GM23248 (cell line): Measurements from ENCODE around the gene RFWD3. TPM values are rescaled to one million over a fixed set of nuclear protein-coding genes. Genes with fewer than 3 reads are reported as not detected.

ENCODE experiments used
- DNase-seq: peaks from one replicate; pipeline ENCODE4 v3.0.0-alpha.2; 2015
- H2AFZ ChIP-seq: fragments of 200-600 bp; sonication (generic); 2 replicates; pipeline ENCODE4 v1.6.1; 2016; ENCODE audit warnings: antibody characterized with exemption
- H3F3A ChIP-seq: fragments of 200-600 bp; sonication (generic); 2 replicates; pipeline ENCODE4 v1.6.1; 2016; ENCODE audit warnings: mild to moderate bottlenecking, antibody characterized with exemption, mixed run types; ENCODE audit not compliant: insufficient read depth
- H3K27ac ChIP-seq: fragments of 200-600 bp; sonication (generic); 2 replicates; pipeline ENCODE4 v1.5.1; 2016; ENCODE audit warnings: mild to moderate bottlenecking
- H3K27me3 ChIP-seq: fragments of 200-600 bp; sonication (generic); replicated peaks from 2 replicates; pipeline ENCODE4 v1.6.1; 2016; ENCODE audit warnings: mild to moderate bottlenecking; ENCODE audit not compliant: insufficient read depth
- H3K36me3 ChIP-seq: fragments of 200-600 bp; sonication (generic); 2 replicates; pipeline ENCODE4 v1.6.1; 2016; ENCODE audit warnings: low read depth, mild to moderate bottlenecking
- H3K4me1 ChIP-seq: fragments of 200-600 bp; sonication (generic); 2 replicates; pipeline ENCODE4 v1.6.1; 2016; ENCODE audit warnings: mild to moderate bottlenecking; ENCODE audit not compliant: insufficient read depth
- H3K4me2 ChIP-seq: fragments of 200-600 bp; sonication (generic); one replicate; pipeline ENCODE4 v1.6.1; 2016; ENCODE audit warnings: mild to moderate bottlenecking; ENCODE audit not compliant: unreplicated experiment
- H3K4me3 ChIP-seq: fragments of 200-600 bp; sonication (generic); 2 replicates; pipeline ENCODE4 v1.5.1; 2016; ENCODE audit warnings: mild to moderate bottlenecking
- H3K79me2 ChIP-seq: fragments of 200-600 bp; sonication (generic); 2 replicates; pipeline ENCODE4 v1.6.1; 2016; ENCODE audit warnings: mild to moderate bottlenecking; ENCODE audit not compliant: insufficient read depth
- H3K9ac ChIP-seq: fragments of 200-600 bp; sonication (generic); 2 replicates; pipeline ENCODE4 v1.6.1; 2016; ENCODE audit warnings: mild to moderate bottlenecking
- H3K9me2 ChIP-seq: fragments of 200-600 bp; sonication (generic); 2 replicates; pipeline ENCODE4 v1.6.1; 2016; ENCODE audit warnings: mixed run types, mild to moderate bottlenecking, moderate library complexity; ENCODE audit not compliant: insufficient read depth
- H3K9me3 ChIP-seq: fragments of 200-600 bp; sonication (generic); one replicate; pipeline ENCODE4 v1.6.1; 2017; ENCODE audit warnings: low read depth
- H4K20me1 ChIP-seq: fragments of 200-600 bp; sonication (generic); 2 replicates; pipeline ENCODE4 v1.6.0; 2016; ENCODE audit not compliant: insufficient read depth
- EZH2 ChIP-seq: fragments of 200-600 bp; sonication (generic); IDR thresholded peaks from 2 replicates; pipeline ENCODE4 v1.6.1; 2018; ENCODE audit warnings: antibody characterized with exemption, mild to moderate bottlenecking; ENCODE audit not compliant: insufficient read depth, poor library complexity, severe bottlenecking
- EZH2phosphoT487 ChIP-seq: fragments of 200-600 bp; sonication (generic); IDR thresholded peaks from 2 replicates; pipeline ENCODE4 v1.6.1; 2018; ENCODE audit warnings: antibody characterized with exemption, moderate library complexity, mild to moderate bottlenecking, low read depth; ENCODE audit not compliant: insufficient read depth
- WGBS, 2 experiments: methylation state at CpG; one replicate each; pipeline ENCODE4 v1.1.6; 2015 to 2017; ENCODE audit warnings: low lambda C conversion rate in 2 of 2, low coverage in 1 of 2; ENCODE audit errors: missing lambda C conversion rate in 2 of 2; 5-methylcytosine and 5-hydroxymethylcytosine counted together
- in situ Hi-C: fragments of 300-500 bp; cut with MboI; formaldehyde crosslinking; loops from 2 replicates; pipeline ENCODE4 v1.15.0; 2020
- polyA plus RNA-seq: library from polyadenylated mRNA; unstranded; fragments of >200 nt; fragmentation: Nextera tagmentation; extraction: Ambion mirVana; gene quantifications from 2 replicates; pipeline ENCODE4 v1.2.1, GENCODE V29; 2016
- total RNA-seq: library from RNA; depleted of rRNA; stranded (reverse); fragments of >200 nt; shearing (Covaris generic); gene quantifications from 2 replicates; pipeline ENCODE4 v1.2.3, GENCODE V29; 2014

Gene RFWD3
- total and polyA plus RNA-seq, 2 experiments from 2014 or later: 8.8 to 18.5 TPM

DNA sequence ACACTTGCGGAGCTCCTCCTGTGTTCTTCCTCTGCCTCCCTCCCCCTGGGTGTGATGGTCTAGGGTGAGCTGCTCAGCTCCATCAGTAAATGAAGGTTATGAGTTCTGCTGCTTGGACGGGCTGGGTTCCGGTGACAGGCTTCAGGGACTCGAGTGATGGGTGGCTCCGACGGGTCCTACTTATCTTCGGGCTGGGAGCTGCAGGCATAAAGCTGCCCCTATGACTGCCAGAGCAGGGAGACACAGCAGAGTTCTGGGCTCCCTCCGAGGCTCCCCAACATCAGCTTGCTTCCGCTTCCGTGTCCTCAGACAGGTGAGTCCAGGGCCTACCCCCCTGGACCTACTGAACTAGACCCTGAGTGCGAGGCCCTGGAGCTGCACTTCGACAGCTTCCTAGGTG, 45.3 kb upstream of the RFWD3 start:
- H3K9ac ChIP-seq: no peak overlapping the region
- no peaks in the 10 kb centered on the region for H3K4me1 ChIP-seq
- no peaks in the 10 kb centered on the region for H3K79me2 ChIP-seq
- H4K20me1 ChIP-seq: no peaks in the 10 kb centered on the region
- in situ Hi-C loops: no loop called here
- no peaks in the 10 kb centered on the region for H3K9me3 ChIP-seq
- no peaks in the 10 kb centered on the region for H3K9me2 ChIP-seq
- H3K4me3 ChIP-seq: no peak overlapping the region
- H3K4me2 ChIP-seq: no peak overlapping the region
- no peaks in the 10 kb centered on the region for H3F3A ChIP-seq
- H3K36me3 ChIP-seq: no peaks in the 10 kb centered on the region
- no peak overlapping the region for H2AFZ ChIP-seq
- no peak for DNase-seq
- no peak overlapping the region for H3K27ac ChIP-seq
- 72 to 76% methylated on average over 11 to 12 of the region's 12 CpGs for WGBS, 2 experiments
- H3K27me3 ChIP-seq: peaks cover 6% of the 10 kb centered on the region
- TF ChIP-seq EZH2phosphoT487 (no peak), EZH2 (no peak)

DNA sequence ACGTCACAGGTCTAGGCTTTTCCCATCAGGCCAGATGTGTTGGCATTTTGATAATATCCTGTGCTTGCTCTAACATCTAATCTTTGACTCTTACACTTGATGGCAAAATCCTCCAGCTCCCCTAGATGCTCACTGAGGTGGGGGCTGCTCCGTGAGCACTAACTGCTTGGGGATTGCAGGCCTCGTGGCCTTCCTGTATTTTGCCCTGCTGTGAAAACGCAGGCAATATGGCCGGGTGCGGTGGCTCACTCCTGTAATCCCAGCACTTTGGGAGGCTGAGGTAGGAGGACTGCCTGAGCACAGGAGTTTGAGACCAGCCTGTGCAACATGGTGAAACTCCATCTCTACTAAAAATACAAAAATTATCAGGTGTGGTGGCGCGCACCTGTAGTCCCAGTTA, 43.7 kb upstream of the RFWD3 start:
- DNase-seq: no peak
- H3K79me2 ChIP-seq: no peaks in the 10 kb centered on the region
- H3K27ac ChIP-seq: no peak overlapping the region
- TF ChIP-seq EZH2: no peak
- TF ChIP-seq EZH2phosphoT487: no peak
- peaks cover 6% of the 10 kb centered on the region for H3K27me3 ChIP-seq
- H3K4me3 ChIP-seq: no peak overlapping the region
- H3K4me1 ChIP-seq: no peaks in the 10 kb centered on the region
- no peak overlapping the region for H3K4me2 ChIP-seq
- H3F3A ChIP-seq: no peaks in the 10 kb centered on the region
- no peaks in the 10 kb centered on the region for H3K9me2 ChIP-seq
- H2AFZ ChIP-seq: no peak overlapping the region
- in situ Hi-C loops: no loop called here
- H3K9ac ChIP-seq: no peak overlapping the region
- H4K20me1 ChIP-seq: no peaks in the 10 kb centered on the region
- 83 to 85% methylated on average over 6 to 8 of the region's 8 CpGs for WGBS, 2 experiments
- no peaks in the 10 kb centered on the region for H3K9me3 ChIP-seq
- H3K36me3 ChIP-seq: no peaks in the 10 kb centered on the region

DNA sequence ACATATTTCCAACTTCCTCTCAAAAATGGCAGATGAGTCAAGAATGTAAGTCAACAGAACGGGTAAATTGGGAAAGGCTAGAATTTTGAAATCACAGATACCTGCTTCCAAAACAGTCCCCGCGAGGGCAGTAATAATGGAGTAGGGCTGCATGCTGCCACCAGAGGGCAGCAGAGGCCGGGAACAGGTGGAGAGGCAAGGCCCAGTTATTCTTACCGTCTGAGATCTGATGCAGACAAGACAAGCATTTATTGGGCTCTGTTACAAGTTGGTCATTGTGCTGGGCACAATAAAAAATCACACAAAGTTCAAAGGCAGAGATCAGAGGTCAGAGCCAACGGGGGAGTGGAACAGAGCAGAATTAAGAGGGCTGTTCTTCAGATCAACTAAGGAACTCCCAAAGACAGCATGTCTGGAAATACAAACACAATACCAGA, 42.8 kb upstream of the RFWD3 start:
- in situ Hi-C loops: loop anchor here (10.0 kb wide), 1 partner anchor 155 kb away; no protein-coding TSS in a partner anchor
- H3K9ac ChIP-seq: no peak overlapping the region

DNA sequence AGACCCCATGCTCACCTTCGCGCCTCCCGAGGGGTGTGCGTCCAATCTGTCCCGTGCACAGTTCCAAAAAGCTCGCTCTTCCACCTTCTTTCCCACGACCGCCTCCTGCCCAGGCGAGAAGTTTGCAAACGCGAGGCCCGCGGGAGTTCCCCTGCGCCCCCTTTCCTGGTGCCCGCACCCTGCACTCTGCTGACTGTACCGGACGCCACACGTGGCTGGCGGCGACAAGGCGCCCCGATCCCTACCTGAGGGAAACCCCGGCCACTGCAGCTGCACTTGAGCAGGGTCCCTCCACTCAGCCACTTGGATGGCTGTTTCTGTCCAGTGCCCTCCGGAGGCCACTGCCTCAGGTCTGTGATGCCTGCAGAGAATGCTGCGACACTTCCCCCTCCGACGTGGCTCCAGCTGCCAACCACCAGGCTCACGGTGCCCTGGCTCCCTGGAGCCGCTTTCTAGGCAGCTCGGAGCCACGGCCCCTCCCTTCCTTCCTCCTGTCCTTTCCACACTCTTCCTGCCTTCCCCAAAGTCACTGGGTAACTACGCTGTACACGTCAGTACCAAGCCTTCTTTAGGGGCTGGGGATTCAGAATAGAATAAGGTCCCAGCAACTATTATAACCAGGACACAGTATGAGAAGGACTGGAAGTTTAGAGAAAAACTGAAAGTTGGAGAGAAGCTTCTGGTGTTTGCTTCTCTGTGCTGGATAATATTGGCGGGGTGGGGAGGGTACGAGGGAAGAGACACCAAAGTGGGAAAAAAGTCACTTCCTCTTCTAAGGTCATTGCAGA, 34.0 kb upstream of the RFWD3 start, which contains the start of gene MLKL:
MLKL (minus strand) TSS at position 425 of the 788 bp plus-strand sequence. CDS start 5,105 bp downstream, outside the sequence.
- Histone ChIP-seq H3K4me1 (peaks cover 21% of the 10 kb centered on the region), H3K9me3 (no peaks in the 10 kb centered on the region), H3K36me3 (no peaks in the 10 kb centered on the region), H3K79me2 (peaks cover 30% of the 10 kb centered on the region), H2AFZ (peak within 1 kb of the TSS; percentile 94), H3K27me3 (no peaks in the 10 kb centered on the region), H3K27ac (peak within 1 kb of the TSS; percentile 83), H3K4me2 (peak within 1 kb of the TSS; percentile 89), H3K4me3 (peak within 1 kb of the TSS; percentile 80), H3K9me2 (no peaks in the 10 kb centered on the region), H3F3A (peaks cover 10% of the 10 kb centered on the region), H4K20me1 (no peaks in the 10 kb centered on the region), H3K9ac (peak within 1 kb of the TSS; percentile 88)
- no peak for TF ChIP-seq EZH2
- no peak for TF ChIP-seq EZH2phosphoT487
- in situ Hi-C loops: loop anchor here (10.0 kb wide), 1 partner anchor 164 kb away; no protein-coding TSS in a partner anchor
- WGBS, 2 experiments: 1% methylated on average over 35 of the region's 35 CpGs
- DNase-seq: peak; percentile 77

More for the DNA sequence above, 42.8 kb upstream of the RFWD3 start:
- no peaks in the 10 kb centered on the region for H3K9me3 ChIP-seq
- H3K4me1 ChIP-seq: no peaks in the 10 kb centered on the region
- H3K79me2 ChIP-seq: no peaks in the 10 kb centered on the region
- 0 to 3% methylated on average over 6 of the region's 6 CpGs for WGBS, 2 experiments
- H3F3A ChIP-seq: no peaks in the 10 kb centered on the region
- peaks cover 6% of the 10 kb centered on the region for H3K27me3 ChIP-seq
- H3K4me3 ChIP-seq: no peak overlapping the region
- TF ChIP-seq EZH2phosphoT487 (no peak), EZH2 (no peak)
- H3K27ac ChIP-seq: no peak overlapping the region
- no peaks in the 10 kb centered on the region for H3K9me2 ChIP-seq
- DNase-seq: peak; percentile 75
- H3K36me3 ChIP-seq: no peaks in the 10 kb centered on the region
- H2AFZ ChIP-seq: no peak overlapping the region
- H4K20me1 ChIP-seq: no peaks in the 10 kb centered on the region
- no peak overlapping the region for H3K4me2 ChIP-seq
